ENCODE results near the gene DNAJA3.

The DNAJA3 gene

DNA sequence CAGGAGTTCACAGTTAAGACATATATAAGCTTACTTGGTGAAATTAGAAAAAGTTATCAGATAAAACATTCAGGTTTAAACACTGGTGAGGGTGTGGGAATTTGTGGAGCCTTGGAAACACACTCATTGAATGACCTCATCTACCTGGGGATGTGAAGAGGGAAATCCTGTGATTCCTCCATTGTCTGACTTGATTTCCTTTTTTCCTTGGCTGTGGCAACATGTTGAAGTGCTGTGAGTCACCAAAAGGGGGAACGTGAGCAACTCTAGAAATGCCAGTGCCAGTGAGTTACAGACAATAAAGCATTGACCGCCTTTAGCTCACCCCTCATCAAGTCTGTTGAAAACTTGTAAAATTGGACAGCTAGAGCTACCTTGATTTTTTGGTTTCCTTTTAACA lies 52.3 kb downstream of the DNAJA3 start:
- no peak for DNase-seq

- no peak for DNase-seq
These were observed 55.9 kb downstream of the DNAJA3 start for GRCh38 chr16:4481526-4481925.

GRCh38 chr16:4481963-4482362 lies 56.3 kb downstream of the DNAJA3 start:
- no peak for DNase-seq

GRCh38 chr16:4486126-4486893 lies 60.6 kb downstream of the DNAJA3 start:
- DNase-seq = no peak

DNA sequence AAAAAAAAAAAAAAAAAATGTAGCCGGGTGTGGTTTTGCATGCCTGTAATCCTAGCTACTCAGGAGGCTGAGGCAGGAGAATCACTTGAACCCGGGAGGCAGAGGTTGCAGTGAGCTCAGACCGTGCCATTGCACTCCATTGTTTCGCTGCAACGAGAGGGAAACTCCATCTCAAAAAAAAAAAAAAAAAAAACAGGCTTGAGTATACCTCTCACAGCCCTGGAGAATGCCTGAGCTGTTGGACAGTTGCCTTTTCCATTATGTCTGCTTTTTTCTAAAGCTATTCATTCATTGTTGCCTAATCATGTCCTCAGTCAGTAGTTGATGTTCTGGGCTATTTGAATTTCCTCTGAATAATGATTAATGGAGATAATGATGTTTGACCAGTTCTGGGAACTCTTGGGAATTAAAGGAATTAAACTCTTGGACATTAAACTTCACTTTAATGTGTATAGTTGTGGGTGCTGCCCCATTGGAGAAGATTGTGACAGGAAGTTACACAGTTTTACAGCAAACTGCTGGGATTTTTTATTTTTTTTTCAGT lies 62.4 kb downstream of the DNAJA3 start:
- DNase-seq = no peak

- DNase-seq = no peak
These were observed 62.9 kb downstream of the DNAJA3 start for GRCh38 chr16:4488499-4488967.

GRCh38 chr16:4489030-4489429 lies 63.4 kb downstream of the DNAJA3 start:
- DNase-seq = no peak

- DNase-seq = no peak
These were observed 66.2 kb downstream of the DNAJA3 start for GRCh38 chr16:4491898-4492297.

DNA sequence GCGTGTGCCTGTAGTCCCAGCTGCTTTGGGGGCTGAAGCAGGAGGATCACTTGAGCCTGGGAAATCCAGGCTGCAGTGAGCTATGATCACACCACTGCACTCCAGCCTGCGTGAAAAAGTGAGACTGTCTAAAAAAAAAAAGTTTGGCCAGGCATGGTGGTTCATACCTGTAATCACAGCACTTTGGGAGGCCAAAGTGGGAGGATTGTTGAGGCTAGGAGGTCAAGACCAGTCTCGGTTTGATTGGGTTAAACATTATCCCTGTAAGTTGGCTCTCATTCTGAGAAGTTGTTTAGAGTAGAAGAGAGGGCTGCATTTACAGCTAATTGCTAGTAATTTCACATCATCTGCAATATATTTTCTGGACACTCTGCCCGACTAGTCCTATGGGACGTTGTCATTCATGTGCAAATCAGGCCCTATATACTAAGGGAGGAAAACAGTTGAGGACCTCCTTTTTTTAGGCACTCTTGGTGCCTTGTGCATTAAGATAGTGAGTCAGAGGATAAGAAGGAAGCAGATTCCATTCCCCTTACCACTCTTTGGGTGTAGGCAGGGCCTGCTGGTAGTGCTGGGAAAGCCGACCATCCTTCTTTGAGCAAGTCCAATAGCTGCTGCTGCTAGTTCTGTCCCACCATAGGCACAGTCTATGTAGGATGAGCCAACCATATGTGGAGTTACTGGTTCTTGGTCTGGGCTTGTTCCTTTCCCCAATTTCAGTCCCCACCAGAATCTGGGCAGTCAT lies 69.2 kb downstream of the DNAJA3 start:
- no peak for DNase-seq

DNA sequence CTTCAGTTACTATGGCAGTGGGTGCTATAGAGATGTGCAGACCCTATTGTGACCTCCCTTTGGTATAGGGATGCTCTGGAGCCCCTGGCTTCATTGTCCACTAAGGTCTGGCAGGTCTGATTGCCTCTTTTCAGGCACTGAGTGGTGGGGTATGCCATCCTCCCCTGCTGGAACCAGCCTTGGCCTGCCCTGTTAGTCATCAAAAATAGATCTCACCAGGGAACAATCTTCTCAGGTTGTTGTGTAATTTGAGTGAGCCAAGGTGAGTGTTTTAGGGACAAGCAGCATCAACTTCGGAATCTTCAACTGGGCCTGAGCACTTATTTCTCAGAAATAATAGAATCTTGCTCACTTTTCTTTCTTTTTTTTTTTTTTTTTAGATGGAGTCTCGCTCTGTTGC lies 70.1 kb downstream of the DNAJA3 start:
- DNase-seq = no peak

DNA sequence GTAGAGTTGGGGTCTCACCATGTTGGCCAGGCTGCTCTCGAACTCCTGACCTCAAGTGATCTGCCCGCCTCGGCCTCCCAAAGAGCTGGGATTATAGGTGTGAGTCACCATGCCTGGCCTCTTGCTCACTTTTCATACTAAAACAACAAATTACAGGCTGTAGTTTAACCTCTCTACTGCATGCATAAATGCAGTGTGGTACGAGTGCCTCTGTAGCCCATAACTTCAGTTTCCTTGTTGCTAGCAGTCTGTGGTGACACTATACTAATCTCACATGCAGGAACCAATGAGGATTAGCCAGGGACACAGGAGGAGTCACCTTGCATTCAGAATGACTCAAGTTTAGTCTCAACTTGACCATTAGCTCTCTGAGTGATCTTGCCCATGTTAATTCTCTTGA lies 70.6 kb downstream of the DNAJA3 start:
- DNase-seq = no peak

DNA sequence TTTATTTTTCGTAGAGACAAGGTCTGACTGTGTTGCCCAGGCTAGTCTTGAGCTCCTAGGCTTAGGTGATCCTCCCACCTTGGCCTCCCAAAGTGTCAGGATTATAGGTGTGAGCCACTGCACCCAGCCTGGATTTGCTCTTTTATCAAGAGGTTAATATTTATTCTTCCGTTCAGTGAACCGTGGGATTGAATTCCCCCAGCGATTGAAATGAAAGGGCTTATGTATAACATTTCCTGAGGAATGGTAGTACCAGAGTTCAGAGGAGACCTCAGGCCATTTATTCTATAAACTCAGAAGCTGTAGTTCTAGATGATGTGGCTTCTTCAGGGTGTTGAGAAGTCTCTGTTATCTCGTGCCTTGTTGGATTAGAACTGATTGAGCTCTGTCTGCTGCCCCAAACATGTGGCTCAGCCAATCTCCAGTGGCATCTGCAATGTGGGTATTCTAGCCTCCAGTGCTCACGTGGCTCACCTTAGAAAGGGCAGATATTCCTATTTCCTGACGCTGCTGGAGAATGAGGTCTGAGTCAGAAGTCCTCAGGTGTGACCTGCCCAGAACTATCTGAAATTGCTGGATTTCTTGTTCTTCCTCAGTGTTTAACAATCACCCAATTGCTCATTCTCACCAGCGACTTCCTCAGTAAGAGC lies 73.0 kb downstream of the DNAJA3 start:
- no peak for DNase-seq

DNA sequence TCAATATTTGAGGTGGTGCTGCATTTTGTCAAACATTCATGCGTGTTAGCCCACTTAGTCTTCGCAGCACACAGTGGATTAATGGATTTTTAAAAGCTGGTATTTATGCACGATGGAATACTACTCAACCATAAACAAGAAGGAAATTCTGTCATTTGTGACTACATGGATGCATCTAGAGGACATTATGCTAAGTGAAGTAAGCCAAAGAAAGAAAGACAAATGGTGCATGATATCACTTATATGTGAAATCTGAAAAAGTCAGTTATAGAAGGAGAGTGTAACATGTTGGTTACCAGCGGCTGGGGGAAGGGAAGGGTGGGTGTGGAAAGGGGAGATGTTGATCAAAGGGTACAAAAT lies 73.5 kb downstream of the DNAJA3 start:
- DNase-seq = no peak

GRCh38 chr16:4500272-4500671 lies 74.6 kb downstream of the DNAJA3 start:
- DNase-seq = peak; percentile 81

- DNase-seq = no peak
These were observed 75.4 kb downstream of the DNAJA3 start for GRCh38 chr16:4501071-4501478.

GRCh38 chr16:4505356-4506147 lies 79.9 kb downstream of the DNAJA3 start:
- DNase-seq = no peak

Measured in amniotic stem cell (primary cell).